HepG2 (cell line): Measurements from ENCODE around the gene GLIS1. TPM values are rescaled to one million over a fixed set of nuclear protein-coding genes. Genes with fewer than 3 reads are reported as not detected.

Experiments
- ATAC-seq: fragments of 200-7000 bp; cut with Tn5 transposase; 3 replicates; pipeline ENCODE4 v1.9.1; 2020; ENCODE audit warnings: mild to moderate bottlenecking, moderate library complexity
- BruUV-seq: library from RNA; stranded (reverse); fragments of 400-500 nt; replicated peaks from 2 replicates; lab custom pipeline; 2021; lab: Mats Ljungman, UMichigan
- CTCF ChIA-PET: fragments of 300-600 bp; formaldehyde crosslinking; extraction: SDS; loops from one replicate; lab custom pipeline; 2021; ENCODE audit warnings: low total read pairs, inconsistent platforms, low intra/inter-chr PET ratio; lab: Yijun Ruan, JAX
- POLR2A ChIA-PET: fragments of 350-600 bp; sonication (Branson Sonifier 250); formaldehyde crosslinking; loops from one replicate; lab custom pipeline; 2020; ENCODE audit warnings: antibody characterized with exemption, inconsistent platforms; lab: Yijun Ruan, JAX
- DNase-seq: peaks from one replicate; pipeline ENCODE4 v3.0.0-alpha.2; 2015; ENCODE audit warnings: low spot score
- FAIRE-seq: peaks from 3 replicates; lab custom pipeline; 2011; peaks lifted over from hg19 to GRCh38; lab: Jason Lieb, UNC
- H2AFZ ChIP-seq: one replicate; pipeline ENCODE4 v1.6.1; 2011; ENCODE audit warnings: low read length, inconsistent platforms
- H3K27ac ChIP-seq: fragments of 300-600 bp; 3 replicates; pipeline ENCODE4 v1.8.0; 2011; ENCODE audit warnings: mixed run types, mild to moderate bottlenecking, mixed read lengths, low read length, inconsistent platforms; ENCODE audit not compliant: insufficient read depth; ENCODE audit errors: extremely low read length
- H3K27me3 ChIP-seq, 2 experiments: fragments of 200-600 bp in 1 of 2; 2 replicates in 1 of 2; 3 replicates in 1 of 2; pipeline versions ENCODE4 v1.6.0 to v1.8.0; 2011; ENCODE audit warnings: low read length in 2 of 2, mild to moderate bottlenecking in 2 of 2, moderate library complexity in 2 of 2, inconsistent platforms in 1 of 2; ENCODE audit not compliant: insufficient read depth in 2 of 2, control insufficient read depth in 1 of 2
- H3K36me3 ChIP-seq, 2 experiments: fragments of 200-600 bp in 1 of 2; replicated peaks in 1 of 2; 2 replicates in 1 of 2; 3 replicates in 1 of 2; pipeline versions ENCODE4 v1.5.1 to v1.8.0; 2011; ENCODE audit warnings: low read length in 2 of 2, inconsistent platforms in 1 of 2; ENCODE audit not compliant: insufficient read depth in 2 of 2, control insufficient read depth in 1 of 2
- H3K4me1 ChIP-seq: 2 replicates; pipeline ENCODE4 v1.5.1; 2012; ENCODE audit warnings: low read length, inconsistent platforms; ENCODE audit not compliant: insufficient read depth
- H3K4me2 ChIP-seq: 2 replicates; pipeline ENCODE4 v1.6.0; 2011; ENCODE audit warnings: low read depth, low read length, inconsistent platforms
- H3K4me3 ChIP-seq, 3 experiments: fragments of 200-600 bp in 1 of 3; sonication (generic), shearing (Covaris generic) in 1 of 3; replicated peaks in 1 of 3; 2 replicates each; pipeline ENCODE4 v1.5.1; 2011 to 2016; ENCODE audit warnings: low read length in 3 of 3, inconsistent platforms in 2 of 3, low read depth in 2 of 3, mild to moderate bottlenecking in 2 of 3, control low read depth in 1 of 3, mixed read lengths in 1 of 3; ENCODE audit not compliant: insufficient read depth in 1 of 3
- H3K79me2 ChIP-seq: one replicate; pipeline ENCODE4 v1.6.1; 2011; ENCODE audit warnings: low read length, inconsistent platforms; ENCODE audit not compliant: insufficient read depth
- H3K9ac ChIP-seq: 2 replicates; pipeline ENCODE4 v1.6.0; 2011; ENCODE audit warnings: mild to moderate bottlenecking, low read depth, low read length, inconsistent platforms; ENCODE audit not compliant: insufficient read depth
- H3K9me3 ChIP-seq: 2 replicates; pipeline ENCODE4 v1.5.1; 2012; ENCODE audit warnings: mild to moderate bottlenecking, low read length
- H4K20me1 ChIP-seq: 2 replicates; pipeline ENCODE4 v1.6.0; 2011; ENCODE audit warnings: inconsistent platforms, mild to moderate bottlenecking, low read length, moderate library complexity; ENCODE audit not compliant: insufficient read depth
- EP300 ChIP-seq, 3 experiments: sonication (generic) in 1 of 3; formaldehyde crosslinking in 1 of 3; IDR thresholded peaks; 2 replicates each; pipeline versions ENCODE4 v1.5.1 to v1.6.1; 2011 to 2020; ENCODE audit warnings: low read depth in 2 of 3, low read length in 2 of 3, borderline replicate concordance in 1 of 3, improper control_type of control experiment in 1 of 3, mild to moderate bottlenecking in 1 of 3, missing genetic modification reagents in 1 of 3, moderate library complexity in 1 of 3
- KLF13 ChIP-seq: sonication (generic); formaldehyde crosslinking; IDR thresholded peaks from 2 replicates; pipeline ENCODE4 v1.4.0; 2020; ENCODE audit warnings: mild to moderate bottlenecking, missing genetic modification reagents
- SP1 ChIP-seq, 2 experiments: fragments of 450-650 bp in 1 of 2; sonication (generic) in 1 of 2; formaldehyde crosslinking in 1 of 2; IDR thresholded peaks; 2 replicates each; pipeline versions ENCODE4 v1.4.0 to v1.6.1; 2016 to 2020; ENCODE audit warnings: missing genetic modification reagents in 1 of 2
- SRSF4 ChIP-seq: fragments of 200-400 bp; formaldehyde crosslinking; IDR thresholded peaks from one replicate; pipeline ENCODE4 v1.6.1; 2018; ENCODE audit warnings: mild to moderate bottlenecking, low read depth, low read length, moderate library complexity; ENCODE audit not compliant: poor library complexity, severe bottlenecking
- TAF15 ChIP-seq: fragments of 200-400 bp; formaldehyde crosslinking; IDR thresholded peaks from one replicate; pipeline ENCODE4 v1.6.1; 2018; ENCODE audit warnings: mild to moderate bottlenecking, low read depth, low read length; ENCODE audit not compliant: poor library complexity, severe bottlenecking
- ZFP36L2 ChIP-seq: sonication (generic); formaldehyde crosslinking; IDR thresholded peaks from 2 replicates; pipeline ENCODE4 v1.4.0; 2020; ENCODE audit warnings: missing genetic modification reagents
- ZNF678 ChIP-seq: sonication (generic); formaldehyde crosslinking; IDR thresholded peaks from 2 replicates; pipeline ENCODE4 v1.4.0; 2020; ENCODE audit warnings: mild to moderate bottlenecking, missing genetic modification reagents
- ZNF792 ChIP-seq: IDR thresholded peaks from 2 replicates; pipeline ENCODE4 v1.6.1; 2016
- WGBS: methylation state at CpG from one replicate; pipeline ENCODE4 v1.1.6; 2017; ENCODE audit warnings: low lambda C conversion rate; 5-methylcytosine and 5-hydroxymethylcytosine counted together
- in situ Hi-C: cut with HindIII; loops from 2 replicates; pipeline ENCODE4 v1.10.0; 2017; ENCODE audit warnings: low pct_unique_long_range_greater_than_20kb; ENCODE audit not compliant: extremely low pct_ligation_motif_present
- intact Hi-C: fragments of 100-400 bp; cut with micrococcal nuclease; formaldehyde crosslinking; loops from one replicate; pipeline ENCODE4 v1.10.0; 2022; ENCODE audit not compliant: unreplicated experiment
- polyA plus RNA-seq, 8 experiments: library from polyadenylated mRNA; depleted of rRNA in 3 of 8; stranded (reverse) in 7 of 8; unstranded in 1 of 8; fragments of >200 nt; fragmentation: Illumina TruSeq in 4 of 8; extraction: Trizol in 4 of 8; gene quantifications; 2 replicates each; pipeline versions ENCODE4 v1.2.1 to v1.2.3, GENCODE V29; 2011 to 2016; ENCODE audit warnings: low read depth in 4 of 8, missing spikeins in 1 of 8, mixed read lengths in 1 of 8; ENCODE audit not compliant: insufficient read depth in 1 of 8
- total RNA-seq, 5 experiments: library from RNA; depleted of rRNA; stranded (reverse); fragments of >200 nt; fragmentation: Illumina TruSeq; extraction: Trizol; gene quantifications; 2 replicates each; pipeline ENCODE4 v1.2.3, GENCODE V29; 2016; ENCODE audit warnings: low read depth in 1 of 5
- TF ChIP-seq, protein P1 (sequence below): sonication (generic); formaldehyde crosslinking; IDR thresholded peaks from 2 replicates; pipeline ENCODE4 v1.5.0; 2020; ENCODE audit warnings: mild to moderate bottlenecking, missing genetic modification reagents
- TF ChIP-seq, protein P2 (sequence below): sonication (generic); formaldehyde crosslinking; IDR thresholded peaks from 2 replicates; pipeline ENCODE4 v1.4.0; 2020; ENCODE audit warnings: mild to moderate bottlenecking, missing genetic modification reagents
- TF ChIP-seq, protein P3 (sequence below): sonication (generic); formaldehyde crosslinking; IDR thresholded peaks from 2 replicates; pipeline ENCODE4 v1.5.1; 2020; ENCODE audit warnings: mild to moderate bottlenecking, missing genetic modification reagents, moderate library complexity
- TF ChIP-seq, protein P4 (sequence below): sonication (generic); formaldehyde crosslinking; IDR thresholded peaks from 2 replicates; pipeline ENCODE4 v1.9.0; 2021; ENCODE audit warnings: missing genetic modification reagents, borderline replicate concordance

The GLIS1 gene
- total and polyA plus RNA-seq, 2 of the 13 experiments (the other 11 are each of a cell fraction or from before 2014, with no cell fraction given): 0.03 TPM; not detected in 1

DNA sequence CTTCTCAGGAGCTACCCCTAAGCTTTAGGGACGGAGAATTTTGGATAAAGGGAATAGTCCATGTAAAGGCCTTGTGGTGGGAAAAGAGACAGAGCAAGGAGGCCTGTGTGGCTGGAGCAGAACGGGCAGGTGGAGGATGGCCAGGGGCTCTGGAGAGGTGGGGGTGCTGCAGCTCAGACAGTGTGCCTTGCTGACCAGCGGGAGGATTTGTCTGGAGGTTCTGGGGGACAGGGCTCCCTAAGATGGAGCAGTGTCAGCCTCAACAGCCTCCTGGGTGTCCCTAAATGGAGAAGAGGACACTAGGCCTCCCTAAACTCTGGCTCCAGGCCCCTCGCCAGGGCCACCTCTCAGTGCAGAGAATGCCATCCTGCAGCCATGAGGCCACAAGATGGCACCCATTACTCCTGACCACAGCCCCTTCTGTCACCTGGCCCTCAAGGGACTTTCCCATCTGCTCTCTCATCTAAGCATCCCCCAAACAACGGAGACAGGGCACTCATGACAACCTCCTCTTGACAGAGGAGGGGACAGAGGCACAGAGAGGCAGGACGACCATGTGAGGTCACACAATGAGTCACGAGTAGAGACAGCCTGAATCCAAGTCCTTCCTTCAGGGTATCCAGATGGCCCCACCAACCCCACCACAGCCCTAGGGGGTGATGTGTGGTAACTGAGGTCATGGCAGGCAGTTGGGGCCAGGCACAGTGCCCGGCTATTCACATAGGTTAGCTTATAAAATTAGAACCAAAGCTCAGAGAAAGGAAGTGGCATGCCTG, 185.0 kb downstream of the GLIS1 start:
- intact Hi-C loops (no loop called here), in situ Hi-C loops (no loop called here)
- Histone ChIP-seq H3K4me2 (no peak overlapping the region), H3K79me2 (no peaks in the 10 kb centered on the region), H3K4me3 (no peak overlapping the region), H3K9ac (no peak overlapping the region), H3K4me1 (no peaks in the 10 kb centered on the region), H3K9me3 (no peaks in the 10 kb centered on the region), H4K20me1 (no peaks in the 10 kb centered on the region), H3K27me3 (peaks cover 1 to 23% of the 10 kb centered on the region in 2 experiments; a peak in 4 of 5 replicates), H3K27ac (no peak overlapping the region), H3K36me3 (no peaks in the 10 kb centered on the region), H2AFZ (no peak overlapping the region)
- ChIA-PET POLR2A (no interaction called here), CTCF (no interaction called here)
- DNase-seq: no peak
- no peak for FAIRE-seq
- WGBS: 1% methylated on average over 5 of the region's 8 CpGs
- BruUV-seq: no TSS peak
- ATAC-seq: no peak
- TF ChIP-seq KLF13 (CRISPR knock-in tag): no peak
- no peak for TF ChIP-seq ZNF792 (CRISPR knock-in tag)
- no peak for TF ChIP-seq EP300 (IDR thresholded peaks at IDR 0.05; ENCODE audit: low read depth in 2 of 2, low read length in 2 of 2)
- TF ChIP-seq EP300 (CRISPR knock-in tag; IDR thresholded peaks at IDR 0.05; ENCODE audit: borderline replicate concordance): no peak
- TF ChIP-seq ZFP36L2 (CRISPR knock-in tag): no peak
- TF ChIP-seq, protein P1, sequence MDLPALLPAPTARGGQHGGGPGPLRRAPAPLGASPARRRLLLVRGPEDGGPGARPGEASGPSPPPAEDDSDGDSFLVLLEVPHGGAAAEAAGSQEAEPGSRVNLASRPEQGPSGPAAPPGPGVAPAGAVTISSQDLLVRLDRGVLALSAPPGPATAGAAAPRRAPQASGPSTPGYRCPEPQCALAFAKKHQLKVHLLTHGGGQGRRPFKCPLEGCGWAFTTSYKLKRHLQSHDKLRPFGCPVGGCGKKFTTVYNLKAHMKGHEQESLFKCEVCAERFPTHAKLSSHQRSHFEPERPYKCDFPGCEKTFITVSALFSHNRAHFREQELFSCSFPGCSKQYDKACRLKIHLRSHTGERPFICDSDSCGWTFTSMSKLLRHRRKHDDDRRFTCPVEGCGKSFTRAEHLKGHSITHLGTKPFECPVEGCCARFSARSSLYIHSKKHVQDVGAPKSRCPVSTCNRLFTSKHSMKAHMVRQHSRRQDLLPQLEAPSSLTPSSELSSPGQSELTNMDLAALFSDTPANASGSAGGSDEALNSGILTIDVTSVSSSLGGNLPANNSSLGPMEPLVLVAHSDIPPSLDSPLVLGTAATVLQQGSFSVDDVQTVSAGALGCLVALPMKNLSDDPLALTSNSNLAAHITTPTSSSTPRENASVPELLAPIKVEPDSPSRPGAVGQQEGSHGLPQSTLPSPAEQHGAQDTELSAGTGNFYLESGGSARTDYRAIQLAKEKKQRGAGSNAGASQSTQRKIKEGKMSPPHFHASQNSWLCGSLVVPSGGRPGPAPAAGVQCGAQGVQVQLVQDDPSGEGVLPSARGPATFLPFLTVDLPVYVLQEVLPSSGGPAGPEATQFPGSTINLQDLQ (CRISPR knock-in tag): no peak
- TF ChIP-seq, protein P2, sequence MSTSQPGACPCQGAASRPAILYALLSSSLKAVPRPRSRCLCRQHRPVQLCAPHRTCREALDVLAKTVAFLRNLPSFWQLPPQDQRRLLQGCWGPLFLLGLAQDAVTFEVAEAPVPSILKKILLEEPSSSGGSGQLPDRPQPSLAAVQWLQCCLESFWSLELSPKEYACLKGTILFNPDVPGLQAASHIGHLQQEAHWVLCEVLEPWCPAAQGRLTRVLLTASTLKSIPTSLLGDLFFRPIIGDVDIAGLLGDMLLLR: no peak
- TF ChIP-seq SRSF4: no peak
- TF ChIP-seq, protein P3, sequence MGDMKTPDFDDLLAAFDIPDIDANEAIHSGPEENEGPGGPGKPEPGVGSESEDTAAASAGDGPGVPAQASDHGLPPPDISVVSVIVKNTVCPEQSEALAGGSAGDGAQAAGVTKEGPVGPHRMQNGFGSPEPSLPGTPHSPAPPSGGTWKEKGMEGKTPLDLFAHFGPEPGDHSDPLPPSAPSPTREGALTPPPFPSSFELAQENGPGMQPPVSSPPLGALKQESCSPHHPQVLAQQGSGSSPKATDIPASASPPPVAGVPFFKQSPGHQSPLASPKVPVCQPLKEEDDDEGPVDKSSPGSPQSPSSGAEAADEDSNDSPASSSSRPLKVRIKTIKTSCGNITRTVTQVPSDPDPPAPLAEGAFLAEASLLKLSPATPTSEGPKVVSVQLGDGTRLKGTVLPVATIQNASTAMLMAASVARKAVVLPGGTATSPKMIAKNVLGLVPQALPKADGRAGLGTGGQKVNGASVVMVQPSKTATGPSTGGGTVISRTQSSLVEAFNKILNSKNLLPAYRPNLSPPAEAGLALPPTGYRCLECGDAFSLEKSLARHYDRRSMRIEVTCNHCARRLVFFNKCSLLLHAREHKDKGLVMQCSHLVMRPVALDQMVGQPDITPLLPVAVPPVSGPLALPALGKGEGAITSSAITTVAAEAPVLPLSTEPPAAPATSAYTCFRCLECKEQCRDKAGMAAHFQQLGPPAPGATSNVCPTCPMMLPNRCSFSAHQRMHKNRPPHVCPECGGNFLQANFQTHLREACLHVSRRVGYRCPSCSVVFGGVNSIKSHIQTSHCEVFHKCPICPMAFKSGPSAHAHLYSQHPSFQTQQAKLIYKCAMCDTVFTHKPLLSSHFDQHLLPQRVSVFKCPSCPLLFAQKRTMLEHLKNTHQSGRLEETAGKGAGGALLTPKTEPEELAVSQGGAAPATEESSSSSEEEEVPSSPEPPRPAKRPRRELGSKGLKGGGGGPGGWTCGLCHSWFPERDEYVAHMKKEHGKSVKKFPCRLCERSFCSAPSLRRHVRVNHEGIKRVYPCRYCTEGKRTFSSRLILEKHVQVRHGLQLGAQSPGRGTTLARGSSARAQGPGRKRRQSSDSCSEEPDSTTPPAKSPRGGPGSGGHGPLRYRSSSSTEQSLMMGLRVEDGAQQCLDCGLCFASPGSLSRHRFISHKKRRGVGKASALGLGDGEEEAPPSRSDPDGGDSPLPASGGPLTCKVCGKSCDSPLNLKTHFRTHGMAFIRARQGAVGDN (CRISPR knock-in tag): no peak
- no peak for TF ChIP-seq ZNF678 (CRISPR knock-in tag)
- TF ChIP-seq SP1 (IDR thresholded peaks at IDR 0.05): no peak
- no peak for TF ChIP-seq SP1 (CRISPR knock-in tag; IDR thresholded peaks at IDR 0.05)
- TF ChIP-seq TAF15: no peak
- TF ChIP-seq, protein P4, sequence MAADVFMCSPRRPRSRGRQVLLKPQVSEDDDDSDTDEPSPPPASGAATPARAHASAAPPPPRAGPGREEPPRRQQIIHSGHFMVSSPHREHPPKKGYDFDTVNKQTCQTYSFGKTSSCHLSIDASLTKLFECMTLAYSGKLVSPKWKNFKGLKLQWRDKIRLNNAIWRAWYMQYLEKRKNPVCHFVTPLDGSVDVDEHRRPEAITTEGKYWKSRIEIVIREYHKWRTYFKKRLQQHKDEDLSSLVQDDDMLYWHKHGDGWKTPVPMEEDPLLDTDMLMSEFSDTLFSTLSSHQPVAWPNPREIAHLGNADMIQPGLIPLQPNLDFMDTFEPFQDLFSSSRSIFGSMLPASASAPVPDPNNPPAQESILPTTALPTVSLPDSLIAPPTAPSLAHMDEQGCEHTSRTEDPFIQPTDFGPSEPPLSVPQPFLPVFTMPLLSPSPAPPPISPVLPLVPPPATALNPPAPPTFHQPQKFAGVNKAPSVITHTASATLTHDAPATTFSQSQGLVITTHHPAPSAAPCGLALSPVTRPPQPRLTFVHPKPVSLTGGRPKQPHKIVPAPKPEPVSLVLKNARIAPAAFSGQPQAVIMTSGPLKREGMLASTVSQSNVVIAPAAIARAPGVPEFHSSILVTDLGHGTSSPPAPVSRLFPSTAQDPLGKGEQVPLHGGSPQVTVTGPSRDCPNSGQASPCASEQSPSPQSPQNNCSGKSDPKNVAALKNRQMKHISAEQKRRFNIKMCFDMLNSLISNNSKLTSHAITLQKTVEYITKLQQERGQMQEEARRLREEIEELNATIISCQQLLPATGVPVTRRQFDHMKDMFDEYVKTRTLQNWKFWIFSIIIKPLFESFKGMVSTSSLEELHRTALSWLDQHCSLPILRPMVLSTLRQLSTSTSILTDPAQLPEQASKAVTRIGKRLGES (CRISPR knock-in tag): no peak
